Urinary bladder (tissue), 4 donors: Measurements from ENCODE around the gene SLC22A2. TPM values are rescaled to one million over a fixed set of nuclear protein-coding genes. Genes with fewer than 3 reads are reported as not detected.

Source experiments
- DNase-seq: peaks from one replicate; pipeline ENCODE4 v3.0.0-alpha.2; 2015; ENCODE audit errors: extremely low spot score
- H3K27ac ChIP-seq: one replicate; pipeline ENCODE4 v1.5.1; 2013; ENCODE audit warnings: low read depth, mild to moderate bottlenecking, moderate library complexity
- H3K36me3 ChIP-seq: one replicate; pipeline ENCODE4 v1.6.1; 2013; ENCODE audit warnings: mild to moderate bottlenecking, moderate library complexity; ENCODE audit not compliant: insufficient read depth
- H3K4me1 ChIP-seq: one replicate; pipeline ENCODE4 v1.6.1; 2013; ENCODE audit warnings: mild to moderate bottlenecking, moderate library complexity; ENCODE audit not compliant: insufficient read depth
- H3K4me3 ChIP-seq: one replicate; pipeline ENCODE4 v1.5.1; 2013; ENCODE audit warnings: low read depth, low read length
- WGBS: extraction: QIAGEN DNeasy Blood & Tissue Kit; methylation state at CpG from one replicate; pipeline ENCODE4 v1.1.7; 2013; 5-methylcytosine and 5-hydroxymethylcytosine counted together
- polyA plus RNA-seq: library from polyadenylated mRNA; stranded (reverse); fragments of 200-250 nt; gene quantifications from one replicate; pipeline ENCODE4 v1.2.3, GENCODE V29; 2013
- total RNA-seq: library from RNA; depleted of rRNA; stranded (reverse); fragments of >200 nt; gene quantifications from one replicate; pipeline ENCODE4 v1.2.3, GENCODE V29; 2014
- donor health status: healthy with polysubstance abuse.
- donor health status: healthy.

Gene SLC22A2
- total and polyA plus RNA-seq, 2 donors: 0.05 TPM; not detected in 1

DNA sequence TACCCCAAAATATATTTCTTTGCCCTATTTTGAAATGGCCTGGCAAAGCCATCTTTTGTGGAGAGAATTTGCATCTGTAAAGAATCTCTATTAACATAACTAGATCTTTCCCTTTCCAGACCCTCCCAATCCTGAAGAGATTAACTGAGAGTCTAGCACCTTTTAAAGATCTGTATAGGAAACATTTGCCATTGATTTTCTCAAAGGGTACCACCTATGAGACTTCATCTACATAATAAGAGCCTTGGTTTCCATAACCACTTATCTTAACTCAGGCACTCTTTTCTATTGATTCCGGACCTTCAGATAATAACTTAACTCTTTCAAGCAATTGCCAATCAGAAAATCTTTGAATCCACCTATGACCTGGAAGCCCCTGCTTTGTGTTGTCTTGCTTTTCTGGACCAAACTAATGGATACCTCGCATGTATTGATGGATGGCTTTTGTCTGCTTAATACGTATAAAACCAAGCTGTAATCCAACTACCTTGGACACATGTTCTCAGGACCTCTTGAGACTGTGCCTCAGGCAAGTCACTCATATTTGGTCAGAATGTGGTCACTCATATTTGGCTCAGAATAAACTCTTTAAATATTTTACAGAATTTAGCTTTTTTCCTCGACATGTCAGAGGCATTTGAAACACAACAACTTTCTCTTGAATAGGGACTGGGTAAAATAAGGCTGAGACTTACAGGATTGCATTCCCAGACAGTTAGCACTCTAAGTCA is 31.4 kb downstream of the SLC22A2 start:
- no peak for DNase-seq
- Histone ChIP-seq H3K4me3 (no peak overlapping the region), H3K4me1 (no peaks in the 10 kb centered on the region), H3K36me3 (no peaks in the 10 kb centered on the region), H3K27ac (no peak overlapping the region)
- 85% methylated on average over 4 of the region's 4 CpGs for WGBS

DNA sequence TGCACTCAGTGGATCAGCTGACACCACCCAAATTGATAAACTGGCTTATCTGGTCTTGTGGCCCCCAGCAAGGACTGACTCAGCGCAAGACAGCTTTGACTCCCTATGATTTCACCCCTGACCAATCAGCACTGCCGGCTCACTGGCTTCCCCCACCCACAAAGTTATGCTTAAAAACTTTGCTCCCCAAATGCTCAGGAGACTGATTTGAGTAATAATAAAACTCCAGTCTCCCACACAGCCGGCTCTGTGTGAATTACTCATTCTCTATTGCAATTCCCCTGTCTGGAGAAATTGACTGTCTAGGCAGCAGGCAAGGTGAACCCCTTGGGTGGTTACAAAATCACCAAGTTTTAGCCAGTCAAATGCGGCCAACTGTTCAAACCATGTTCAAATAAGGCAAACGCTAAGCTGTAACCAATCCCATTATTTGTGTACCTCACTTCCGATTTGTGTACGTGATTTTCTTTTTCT is 32.5 kb downstream of the SLC22A2 start:
- Histone ChIP-seq H3K36me3 (no peaks in the 10 kb centered on the region), H3K4me1 (no peaks in the 10 kb centered on the region), H3K27ac (no peak overlapping the region), H3K4me3 (no peak overlapping the region)
- 84% methylated on average over 7 of the region's 7 CpGs for WGBS
- DNase-seq: no peak

DNA sequence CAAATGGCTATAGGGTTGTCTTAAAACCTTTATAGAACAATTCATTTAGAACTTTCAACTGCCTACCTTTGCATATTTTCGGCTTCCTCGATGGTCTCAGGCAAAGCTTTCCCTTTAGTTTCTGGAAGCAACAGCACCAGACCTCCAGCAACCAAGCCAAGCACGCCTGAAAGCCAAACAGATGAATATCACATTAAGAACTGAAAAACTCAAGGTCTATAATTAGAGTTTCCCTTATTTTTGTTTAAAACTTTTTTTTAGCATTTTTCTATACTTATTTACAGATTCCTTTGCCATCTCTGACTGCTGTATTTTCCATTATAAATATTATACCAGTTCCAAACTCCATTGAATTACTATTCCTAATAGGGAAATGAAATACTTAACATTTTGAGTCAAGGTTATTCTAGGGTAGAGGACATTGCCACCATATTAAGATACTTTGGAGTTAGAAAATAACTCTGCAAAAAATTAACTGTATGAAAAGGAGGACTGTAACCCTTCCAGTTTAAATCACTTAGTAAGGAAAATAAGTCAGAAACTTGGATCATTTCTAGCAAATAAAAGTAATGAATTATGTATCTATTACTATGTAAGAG is 33.9 kb downstream of the SLC22A2 start:
- Histone ChIP-seq H3K36me3 (no peaks in the 10 kb centered on the region), H3K4me1 (no peaks in the 10 kb centered on the region), H3K27ac (no peak overlapping the region), H3K4me3 (no peak overlapping the region)
- no peak for DNase-seq
- 83% methylated on average over 3 of the region's 3 CpGs for WGBS

DNA sequence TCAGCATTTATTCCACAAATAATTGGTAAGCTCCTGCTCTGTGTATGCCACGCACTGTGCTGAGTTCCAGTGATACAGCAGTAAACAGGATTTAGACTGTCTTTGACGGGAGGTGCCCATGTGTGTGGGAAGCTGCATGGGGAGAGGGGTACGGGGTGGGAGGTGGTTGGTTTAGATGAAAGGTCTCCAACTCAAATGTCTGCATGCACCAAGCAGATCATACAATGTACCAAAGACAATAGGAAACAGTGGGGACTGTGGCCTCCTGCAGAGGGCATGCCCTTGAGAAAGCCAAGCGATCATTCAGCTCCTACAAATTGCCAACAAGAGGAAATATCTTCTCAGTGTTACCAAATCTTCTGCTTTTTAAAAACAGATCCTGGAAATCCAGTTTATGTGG is 36.1 kb downstream of the SLC22A2 start:
- Histone ChIP-seq H3K27ac (no peak overlapping the region), H3K4me3 (no peak overlapping the region), H3K4me1 (no peaks in the 10 kb centered on the region), H3K36me3 (no peaks in the 10 kb centered on the region)
- DNase-seq: no peak
- 87% methylated on average over 4 of the region's 4 CpGs for WGBS

DNA sequence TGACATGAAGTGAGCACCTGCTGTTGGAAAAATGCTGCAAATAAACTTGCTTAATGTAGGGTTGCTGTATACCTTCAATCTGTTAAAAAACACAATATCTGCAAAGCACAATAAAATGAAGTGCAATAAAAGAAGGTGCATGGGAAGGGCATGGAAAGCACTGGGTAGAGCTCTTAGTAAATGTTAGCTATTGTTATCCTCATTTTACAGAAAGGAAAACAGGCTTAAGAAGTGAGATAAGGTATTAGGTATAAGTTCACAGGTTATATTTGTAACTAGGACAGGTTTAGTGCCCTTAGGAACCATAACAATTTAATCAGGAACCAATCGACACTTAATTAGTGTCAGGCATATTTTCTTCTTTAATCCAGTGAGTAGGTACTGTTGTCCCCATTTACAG is 36.7 kb downstream of the SLC22A2 start:
- Histone ChIP-seq H3K4me1 (no peaks in the 10 kb centered on the region), H3K36me3 (no peaks in the 10 kb centered on the region), H3K27ac (no peak overlapping the region), H3K4me3 (no peak overlapping the region)
- 83% methylated on average over 1 of the region's 1 CpG for WGBS
- no peak for DNase-seq

DNA sequence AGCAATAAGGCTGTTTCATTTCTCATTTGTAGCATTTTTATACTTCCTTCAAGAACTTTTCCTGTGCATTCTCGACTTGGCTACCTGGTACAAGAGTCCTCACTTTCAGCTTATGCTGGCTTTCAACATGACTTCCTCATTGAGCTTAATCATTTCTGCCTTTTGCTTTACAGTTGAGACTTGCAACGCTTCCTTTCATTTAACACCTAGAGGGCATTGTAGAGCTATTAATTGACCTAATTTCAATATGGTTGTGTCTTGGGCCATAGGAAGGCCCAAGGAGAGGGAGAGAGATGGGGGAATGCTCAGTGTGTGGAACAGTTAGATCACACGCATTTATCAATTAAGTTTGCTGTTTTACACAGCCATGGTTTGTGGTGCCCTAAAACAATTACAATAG is 37.2 kb downstream of the SLC22A2 start:
- Histone ChIP-seq H3K27ac (no peak overlapping the region), H3K4me1 (no peaks in the 10 kb centered on the region), H3K36me3 (no peaks in the 10 kb centered on the region), H3K4me3 (no peak overlapping the region)
- DNase-seq: no peak
- 48% methylated on average over 3 of the region's 3 CpGs for WGBS

DNA sequence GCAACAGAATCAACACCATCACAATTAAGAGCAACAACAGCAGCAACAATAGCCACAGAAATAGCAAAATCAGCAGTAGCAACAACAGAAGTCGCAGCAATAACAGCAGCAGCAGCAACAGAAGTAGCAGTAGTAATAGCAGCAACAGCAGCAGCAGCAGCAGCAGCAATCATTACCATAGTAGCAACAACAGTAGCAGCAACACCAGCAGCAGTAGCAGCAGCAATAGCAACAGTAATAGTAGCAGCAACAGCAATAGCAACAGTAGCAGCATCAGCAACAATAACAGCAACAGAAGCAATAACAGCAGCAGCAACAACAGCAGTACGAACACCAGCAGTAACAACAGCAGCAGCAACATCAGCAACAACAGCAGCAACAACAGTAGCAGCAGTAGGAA is 39.8 kb downstream of the SLC22A2 start:
- WGBS: 87% methylated on average over 2 of the region's 2 CpGs
- DNase-seq: no peak
- Histone ChIP-seq H3K27ac (no peak overlapping the region), H3K4me1 (no peaks in the 10 kb centered on the region), H3K36me3 (no peaks in the 10 kb centered on the region), H3K4me3 (no peak overlapping the region)

DNA sequence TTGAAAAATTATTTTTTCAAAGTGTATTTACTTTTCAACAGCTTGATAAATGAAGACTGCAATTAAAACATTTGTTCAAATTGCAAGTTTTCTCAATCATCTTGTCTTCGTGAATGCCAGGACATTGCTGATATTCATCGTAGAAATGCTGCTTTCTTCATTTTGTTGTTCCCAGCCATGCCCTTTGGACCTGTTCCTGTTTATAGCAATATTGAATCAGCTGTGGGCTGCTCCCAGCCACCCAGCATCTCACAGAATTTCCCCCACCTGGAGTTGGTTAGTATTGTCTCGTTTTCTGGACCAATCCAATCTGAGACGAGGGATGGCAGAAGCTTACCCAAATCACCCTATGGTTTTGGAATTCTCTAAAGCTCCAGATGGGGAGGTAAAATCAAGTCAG is 40.8 kb downstream of the SLC22A2 start:
- Histone ChIP-seq H3K4me3 (no peak overlapping the region), H3K27ac (no peak overlapping the region), H3K36me3 (no peaks in the 10 kb centered on the region), H3K4me1 (no peaks in the 10 kb centered on the region)
- WGBS: 78% methylated on average over 4 of the region's 4 CpGs
- DNase-seq: no peak

DNA sequence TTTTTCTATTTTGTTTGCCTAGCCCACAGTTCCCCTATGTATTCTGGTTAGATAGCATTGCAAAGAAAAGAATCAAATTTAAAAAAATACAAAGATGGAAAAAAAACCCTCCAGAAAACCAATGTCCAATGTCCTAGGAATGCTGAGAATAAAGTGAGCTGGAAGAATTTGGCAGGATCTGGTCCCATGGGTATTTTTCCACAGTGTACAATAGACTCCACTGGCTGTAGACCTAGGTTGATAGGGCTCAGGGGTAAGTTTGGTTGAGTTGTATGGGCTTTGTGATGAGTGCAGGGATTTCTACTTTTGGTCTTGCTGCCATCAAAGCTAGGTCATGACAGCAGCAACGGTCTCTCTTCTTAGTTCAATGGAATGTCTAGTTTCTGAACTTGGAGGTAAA is 41.5 kb downstream of the SLC22A2 start:
- WGBS: 70% methylated on average over 1 of the region's 1 CpG
- Histone ChIP-seq H3K4me3 (no peak overlapping the region), H3K4me1 (no peaks in the 10 kb centered on the region), H3K27ac (no peak overlapping the region), H3K36me3 (no peaks in the 10 kb centered on the region)
- DNase-seq: no peak

DNA sequence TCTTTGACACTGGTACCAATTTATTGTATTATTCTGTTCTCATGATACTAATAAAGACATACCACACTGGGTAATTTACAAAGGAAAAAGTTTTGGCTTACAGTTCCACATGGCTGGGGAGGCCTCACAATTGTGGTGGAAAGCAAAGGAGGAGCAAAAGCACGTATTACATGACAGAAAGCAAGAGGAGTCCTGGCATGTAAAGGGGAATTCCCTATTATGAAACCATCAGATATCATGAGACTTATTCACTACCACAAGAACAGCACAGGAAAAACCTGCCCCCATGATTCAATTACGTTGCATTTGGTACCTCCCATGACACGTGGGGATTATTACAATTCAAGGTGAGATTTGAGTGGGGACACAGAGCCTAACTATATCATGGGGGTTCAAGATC is 43.4 kb downstream of the SLC22A2 start:
- Histone ChIP-seq H3K4me1 (no peaks in the 10 kb centered on the region), H3K4me3 (no peak overlapping the region), H3K27ac (no peak overlapping the region), H3K36me3 (no peaks in the 10 kb centered on the region)
- no peak for DNase-seq
- 42% methylated on average over 3 of the region's 3 CpGs for WGBS

DNA sequence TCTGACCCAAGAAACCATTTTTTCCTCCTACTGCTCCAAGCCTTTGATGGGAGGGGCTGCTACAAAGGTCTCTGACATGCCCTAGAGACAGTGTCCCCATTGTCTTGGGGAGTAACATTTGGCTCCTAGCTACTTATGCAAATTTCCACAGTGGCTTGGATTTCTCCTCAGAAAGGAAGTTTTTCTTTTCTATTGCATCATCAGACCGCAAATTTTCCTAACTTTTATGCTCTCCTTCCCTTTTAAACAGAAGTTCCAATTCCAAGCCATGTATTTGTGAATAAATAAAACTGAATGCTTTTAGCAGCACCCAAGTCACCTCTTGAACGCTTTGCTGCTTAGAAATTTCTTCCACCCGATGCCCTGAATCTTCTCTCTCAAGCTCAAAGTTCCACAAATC is 51.0 kb downstream of the SLC22A2 start:
- DNase-seq: no peak
- 82% methylated on average over 3 of the region's 3 CpGs for WGBS
- no peaks in the 10 kb centered on the region for H3K36me3 ChIP-seq
- H3K4me1 ChIP-seq: no peaks in the 10 kb centered on the region
- H3K4me3 ChIP-seq: no peak overlapping the region
- no peak overlapping the region for H3K27ac ChIP-seq

DNA sequence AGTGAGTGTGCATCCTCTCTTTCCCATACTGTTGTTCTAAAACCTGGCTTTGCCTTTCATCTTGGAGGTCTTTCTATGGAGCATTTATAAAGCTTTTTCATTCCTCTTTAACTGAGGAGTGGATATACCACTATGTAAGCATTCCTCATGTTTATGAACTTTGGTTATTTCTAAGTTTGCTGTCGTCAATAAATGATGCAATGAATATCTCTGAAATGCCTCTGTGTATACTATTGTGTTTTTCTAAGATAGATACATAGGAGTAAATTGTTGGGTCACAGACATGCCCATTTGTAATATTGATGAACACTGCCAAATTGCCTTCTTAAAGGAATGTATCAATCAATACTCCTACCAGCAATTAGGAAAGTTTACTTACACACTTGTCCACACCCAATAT is 53.9 kb downstream of the SLC22A2 start:
- Histone ChIP-seq H3K4me3 (no peak overlapping the region), H3K27ac (no peak overlapping the region), H3K36me3 (no peaks in the 10 kb centered on the region), H3K4me1 (no peaks in the 10 kb centered on the region)
- 85% methylated on average over 1 of the region's 1 CpG for WGBS
- no peak for DNase-seq

DNA sequence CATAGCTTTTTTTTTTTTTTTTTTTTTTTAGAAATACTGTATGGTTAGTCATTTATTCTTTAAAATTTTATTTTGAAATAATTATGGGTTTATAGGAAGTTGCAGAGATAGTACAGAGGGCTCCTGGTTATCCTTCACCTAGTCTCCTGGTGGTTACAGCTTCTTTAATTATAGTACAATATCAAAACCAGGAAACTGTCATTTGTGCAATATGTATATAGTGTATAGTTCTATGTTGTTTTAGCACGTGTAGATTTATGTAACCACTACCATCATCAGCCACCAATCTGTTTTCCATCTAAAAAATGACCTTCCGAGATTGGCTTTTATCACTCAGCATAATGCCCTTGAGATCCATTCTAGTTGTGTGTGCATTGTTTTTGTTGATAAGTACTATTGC is 54.7 kb downstream of the SLC22A2 start:
- WGBS: 81% methylated on average over 2 of the region's 2 CpGs

DNA sequence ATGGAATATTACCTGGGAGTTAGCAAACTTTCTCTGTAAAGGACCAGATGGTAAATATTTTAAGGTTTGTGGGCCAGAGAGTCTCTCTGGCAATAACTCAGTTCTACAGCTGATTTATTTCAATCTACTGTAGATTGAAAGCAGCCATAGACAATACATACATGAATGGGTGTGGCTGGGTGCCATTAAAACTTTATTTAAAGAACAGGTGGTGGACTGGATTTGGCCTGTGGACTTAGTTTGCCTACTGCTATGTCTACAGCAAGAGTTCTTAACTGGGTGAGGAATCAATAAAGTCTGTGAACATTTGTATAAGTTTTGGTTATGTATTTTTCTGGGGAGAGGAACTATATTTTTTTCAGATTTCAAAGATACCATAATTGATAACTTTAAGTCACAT is 55.1 kb downstream of the SLC22A2 start:
- Histone ChIP-seq H3K4me3 (no peak overlapping the region), H3K36me3 (no peaks in the 10 kb centered on the region), H3K4me1 (no peaks in the 10 kb centered on the region), H3K27ac (no peak overlapping the region)
- no peak for DNase-seq

More for the DNA sequence above, 54.7 kb downstream of the SLC22A2 start:
- Histone ChIP-seq H3K27ac (no peak overlapping the region), H3K4me1 (no peaks in the 10 kb centered on the region), H3K4me3 (no peak overlapping the region), H3K36me3 (no peaks in the 10 kb centered on the region)
- no peak for DNase-seq
